Retinal pigment epithelial cell (primary cell): ENCODE data around the gene NPW.

Experiments used
- DNase-seq: peaks from one replicate; pipeline ENCODE4 v3.0.0-alpha.2; 2010; ENCODE audit warnings: low read depth
- H3K4me3 ChIP-seq: 2 replicates; pipeline ENCODE4 v1.5.1; 2011; ENCODE audit warnings: mild to moderate bottlenecking, low read length, control low read depth, moderate library complexity
- TF ChIP-seq, protein P1 (sequence below): conservative IDR thresholded peaks from 2 replicates; pipeline ENCODE4 v1.5.1; 2011; ENCODE audit warnings: low read depth, low read length, control low read depth, inconsistent platforms

Gene NPW

DNA sequence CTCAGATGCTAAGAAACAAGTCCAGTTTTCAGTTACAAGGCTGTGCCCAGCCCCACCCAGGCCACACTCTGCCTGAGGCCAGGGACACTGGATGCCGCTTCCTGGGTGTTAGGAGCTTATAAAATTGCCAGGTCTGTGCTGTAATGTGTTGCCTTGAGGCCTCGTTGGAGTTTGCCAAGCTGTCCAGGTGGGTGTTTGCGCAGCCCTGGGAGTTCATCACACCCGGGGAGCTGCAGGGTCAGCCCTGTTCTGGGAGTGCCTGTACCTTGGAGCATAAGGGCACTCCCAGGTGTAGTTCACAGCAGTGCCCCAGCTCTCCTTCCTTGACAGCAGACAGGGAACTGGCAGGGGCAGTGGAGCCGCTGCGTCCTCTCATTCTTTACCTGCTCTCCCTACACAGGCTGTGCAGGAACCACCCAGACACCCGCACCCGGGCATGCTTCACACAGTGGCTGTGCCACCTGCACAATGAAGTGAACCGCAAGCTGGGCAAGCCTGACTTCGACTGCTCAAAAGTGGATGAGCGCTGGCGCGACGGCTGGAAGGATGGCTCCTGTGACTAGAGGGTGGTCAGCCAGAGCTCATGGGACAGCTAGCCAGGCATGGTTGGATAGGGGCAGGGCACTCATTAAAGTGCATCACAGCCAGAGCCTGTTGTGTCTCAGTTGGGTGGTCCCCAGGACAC lies 34.0 kb upstream of the NPW start:
- TF ChIP-seq, protein P1, sequence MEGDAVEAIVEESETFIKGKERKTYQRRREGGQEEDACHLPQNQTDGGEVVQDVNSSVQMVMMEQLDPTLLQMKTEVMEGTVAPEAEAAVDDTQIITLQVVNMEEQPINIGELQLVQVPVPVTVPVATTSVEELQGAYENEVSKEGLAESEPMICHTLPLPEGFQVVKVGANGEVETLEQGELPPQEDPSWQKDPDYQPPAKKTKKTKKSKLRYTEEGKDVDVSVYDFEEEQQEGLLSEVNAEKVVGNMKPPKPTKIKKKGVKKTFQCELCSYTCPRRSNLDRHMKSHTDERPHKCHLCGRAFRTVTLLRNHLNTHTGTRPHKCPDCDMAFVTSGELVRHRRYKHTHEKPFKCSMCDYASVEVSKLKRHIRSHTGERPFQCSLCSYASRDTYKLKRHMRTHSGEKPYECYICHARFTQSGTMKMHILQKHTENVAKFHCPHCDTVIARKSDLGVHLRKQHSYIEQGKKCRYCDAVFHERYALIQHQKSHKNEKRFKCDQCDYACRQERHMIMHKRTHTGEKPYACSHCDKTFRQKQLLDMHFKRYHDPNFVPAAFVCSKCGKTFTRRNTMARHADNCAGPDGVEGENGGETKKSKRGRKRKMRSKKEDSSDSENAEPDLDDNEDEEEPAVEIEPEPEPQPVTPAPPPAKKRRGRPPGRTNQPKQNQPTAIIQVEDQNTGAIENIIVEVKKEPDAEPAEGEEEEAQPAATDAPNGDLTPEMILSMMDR: no peak
- no peak overlapping the region for H3K4me3 ChIP-seq
- DNase-seq: no peak

DNA sequence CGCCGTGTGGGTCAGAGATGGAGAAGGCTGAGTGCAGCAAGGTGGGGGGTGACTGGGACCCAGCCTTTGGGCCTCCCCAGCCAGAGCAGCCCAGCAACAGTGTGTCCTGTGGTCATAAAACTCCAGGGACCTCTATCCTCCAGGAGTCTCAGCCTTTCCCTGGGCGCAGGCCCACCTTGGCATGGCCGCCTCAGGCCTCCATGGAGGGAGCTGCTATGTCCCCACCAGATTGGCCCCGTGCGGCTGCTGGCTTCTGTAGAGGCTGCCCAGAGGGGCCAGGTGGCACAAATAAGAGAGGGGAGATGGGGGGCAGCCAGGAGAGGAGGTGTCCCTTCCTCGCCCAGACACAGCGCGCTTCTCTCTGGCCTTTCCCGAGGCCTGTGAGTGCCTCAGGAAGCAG lies 32.4 kb upstream of the NPW start:
- DNase-seq: no peak
- no peak overlapping the region for H3K4me3 ChIP-seq
- TF ChIP-seq, protein P1: no peak

DNA sequence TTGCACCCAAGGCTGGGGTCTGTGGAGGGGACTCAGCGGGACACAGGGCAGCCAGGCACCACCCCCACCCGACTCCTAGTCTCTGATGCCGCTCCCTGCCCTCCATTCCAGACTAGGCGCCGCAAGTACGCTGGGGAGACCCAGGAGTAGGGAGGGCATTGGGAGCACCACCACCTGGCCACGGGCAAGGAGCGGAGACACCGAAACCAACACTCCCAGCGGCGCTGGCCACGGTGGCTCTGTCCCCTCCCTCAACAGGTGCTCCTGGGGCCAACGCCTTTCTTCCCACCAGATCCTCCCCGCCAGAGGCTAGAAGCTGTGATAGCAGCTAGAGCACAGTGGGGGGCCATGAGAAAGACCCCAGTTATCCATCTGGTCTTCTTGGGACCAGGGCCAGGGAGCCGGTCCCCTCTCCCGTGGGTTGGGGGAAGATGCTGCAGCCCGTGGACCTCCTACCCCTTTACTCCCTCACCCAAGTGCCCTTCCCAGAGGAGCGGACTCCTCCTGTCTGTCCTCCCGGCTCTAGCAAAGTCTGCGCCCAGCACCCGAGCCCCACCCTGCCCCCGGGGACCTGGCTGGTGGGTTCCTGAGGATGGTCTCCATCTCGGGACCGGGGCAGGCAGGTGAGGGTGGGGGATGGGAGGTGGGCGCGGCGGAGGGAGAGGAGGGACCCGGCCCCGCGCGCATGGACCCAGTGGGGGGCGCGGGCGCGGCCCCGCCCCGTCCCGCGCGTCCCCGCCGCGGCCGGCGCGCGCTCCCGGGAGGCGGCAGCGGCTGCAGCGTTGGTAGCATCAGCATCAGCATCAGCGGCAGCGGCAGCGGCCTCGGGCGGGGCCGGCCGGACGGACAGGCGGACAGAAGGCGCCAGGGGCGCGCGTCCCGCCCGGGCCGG lies 30.1 kb upstream of the NPW start, which contains the start of gene SYNGR3:
SYNGR3 (plus strand) TSS at position 762 of the 892 bp plus-strand sequence. CDS start 133 bp downstream, outside the sequence.
- no peak for DNase-seq
- TF ChIP-seq, protein P1: no peak
- H3K4me3 ChIP-seq: peak within 1 kb of the TSS; percentile 32

DNA sequence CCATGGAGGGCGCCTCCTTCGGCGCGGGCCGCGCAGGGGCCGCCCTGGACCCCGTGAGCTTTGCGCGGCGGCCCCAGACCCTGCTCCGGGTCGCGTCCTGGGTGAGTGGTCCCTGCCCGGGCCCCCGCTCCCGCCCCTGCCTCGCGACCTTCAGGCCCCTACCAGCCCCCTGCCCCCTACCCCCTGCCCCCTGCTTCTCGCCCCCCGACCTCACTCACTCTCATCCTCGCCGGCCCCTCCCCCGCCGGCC lies 29.6 kb upstream of the NPW start:
- H3K4me3 ChIP-seq: peak overlapping the region; percentile 32
- no peak for DNase-seq
- TF ChIP-seq, protein P1: no peak

DNA sequence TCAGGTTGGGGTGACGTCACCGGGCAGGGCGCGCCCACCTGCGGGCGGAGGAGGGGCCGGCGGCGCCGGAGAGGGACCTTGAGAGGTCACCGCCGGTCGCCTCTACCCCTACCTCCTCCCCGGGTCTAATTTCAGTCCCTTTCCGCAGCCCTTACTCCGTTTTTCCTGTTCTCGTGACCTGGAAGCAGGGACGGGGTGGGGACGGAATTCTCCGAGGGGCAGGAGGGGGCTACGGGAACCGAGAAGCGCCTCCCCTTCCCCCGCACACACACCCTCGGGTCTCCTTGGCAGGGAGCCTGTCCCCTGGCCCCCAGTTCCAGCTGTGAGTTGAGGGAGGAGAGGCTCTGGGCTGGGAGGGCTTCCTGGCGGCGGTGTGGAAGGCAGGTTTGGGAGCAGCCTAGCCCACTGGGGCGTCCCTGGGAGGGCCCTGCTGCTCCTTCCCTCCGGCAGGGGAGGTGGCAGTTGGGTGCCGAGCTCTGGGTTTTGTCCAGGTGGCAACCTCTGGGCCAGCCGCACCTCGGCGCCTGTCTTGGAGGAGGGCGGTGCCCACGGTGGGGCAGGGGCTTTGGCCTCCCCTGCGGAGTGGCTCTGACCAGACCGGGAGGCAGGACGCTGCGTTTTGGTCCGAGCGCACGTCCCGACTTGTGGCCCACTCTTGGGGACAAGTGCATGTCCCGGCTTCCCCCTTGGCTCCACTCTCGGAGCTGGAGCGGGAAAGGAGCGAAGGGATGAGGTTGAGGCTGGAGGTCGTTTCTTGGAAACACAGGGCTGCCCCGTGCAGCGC lies 29.0 kb upstream of the NPW start:
- DNase-seq: no peak
- H3K4me3 ChIP-seq: peak overlapping the region; percentile 32
- TF ChIP-seq, protein P1: no peak

DNA sequence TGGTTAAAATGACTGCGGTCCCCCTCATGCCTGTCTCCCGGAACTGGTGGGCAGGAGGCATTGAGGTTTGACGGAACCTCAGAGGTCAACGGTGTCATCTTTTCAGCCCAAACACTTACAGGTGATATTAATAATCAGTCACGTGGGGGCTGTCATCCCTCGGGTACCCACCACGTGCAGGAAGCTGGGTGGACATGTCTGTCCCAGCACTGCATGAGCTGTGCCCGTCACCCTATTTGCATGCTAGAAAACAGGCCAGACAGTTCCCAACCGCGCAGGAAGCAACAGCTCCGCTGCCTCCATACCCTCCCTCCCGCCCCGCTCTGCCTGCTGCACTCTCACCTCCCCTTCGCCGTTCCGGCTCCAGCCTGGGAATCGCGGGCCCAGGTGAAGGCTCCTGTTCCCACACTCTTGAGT lies 28.4 kb upstream of the NPW start:
- DNase-seq: no peak
- TF ChIP-seq, protein P1: no peak
- H3K4me3 ChIP-seq: no peak overlapping the region
